HG02759 (cell line): ENCODE results near the gene ATP8A2.
A peak's percentile ranks its signal among the peaks of the same experiment; 100 is the strongest.
"Not testable (repeated sequence)": the region's sequence is repeated elsewhere in the genome, so short reads cannot be mapped to it uniquely, and the experiment has no call there.

ENCODE experiments used
- ATAC-seq: cut with Tn5 transposase; IDR thresholded peaks from one replicate; pipeline ENCODE4 v1.9.1; 2021; ENCODE audit warnings: mild to moderate bottlenecking, moderate library complexity; ENCODE audit not compliant: unreplicated experiment

Gene ATP8A2

GRCh38 chr13:25529425-25529824, 157.7 kb downstream of the ATP8A2 start:
- ATAC-seq = no peak

GRCh38 chr13:25538276-25538675, 166.5 kb downstream of the ATP8A2 start:
- no peak for ATAC-seq

DNA sequence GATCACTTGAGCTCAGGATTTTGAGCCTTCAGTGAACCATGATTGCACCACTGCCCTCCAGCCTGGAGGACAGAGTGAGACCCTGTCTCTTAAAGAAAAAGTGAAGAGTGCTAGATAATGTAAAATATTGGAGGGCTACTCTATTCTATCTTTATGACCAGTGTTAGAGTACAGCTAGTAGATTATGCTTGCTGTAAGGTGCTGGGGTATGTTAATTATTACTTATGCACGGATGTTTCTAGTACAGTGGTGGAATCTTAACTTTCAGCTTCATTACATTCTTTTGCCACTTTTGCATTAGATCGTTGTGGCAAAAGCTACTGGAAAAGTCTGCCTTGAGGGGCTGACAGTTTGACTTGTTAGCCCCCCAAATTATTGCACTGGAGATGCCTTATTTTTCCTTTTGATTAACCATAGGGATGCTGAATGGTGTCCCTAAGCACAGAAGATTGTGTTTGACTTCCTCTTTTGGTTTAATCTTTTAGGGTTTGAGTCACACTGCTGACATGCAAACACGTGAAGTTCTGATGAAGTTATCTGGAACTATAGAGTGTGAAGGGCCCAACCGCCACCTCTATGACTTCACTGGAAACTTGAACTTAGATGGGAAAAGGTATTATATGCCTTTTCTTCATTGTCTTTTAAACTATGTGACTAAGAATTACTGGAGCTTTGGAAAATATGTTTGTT, 169.8 kb downstream of the ATP8A2 start:
- no peak for ATAC-seq

GRCh38 chr13:25548991-25549390, 177.2 kb downstream of the ATP8A2 start:
- not testable (repeated sequence) for ATAC-seq

GRCh38 chr13:25561812-25562211, 190.0 kb downstream of the ATP8A2 start:
- no peak for ATAC-seq

DNA sequence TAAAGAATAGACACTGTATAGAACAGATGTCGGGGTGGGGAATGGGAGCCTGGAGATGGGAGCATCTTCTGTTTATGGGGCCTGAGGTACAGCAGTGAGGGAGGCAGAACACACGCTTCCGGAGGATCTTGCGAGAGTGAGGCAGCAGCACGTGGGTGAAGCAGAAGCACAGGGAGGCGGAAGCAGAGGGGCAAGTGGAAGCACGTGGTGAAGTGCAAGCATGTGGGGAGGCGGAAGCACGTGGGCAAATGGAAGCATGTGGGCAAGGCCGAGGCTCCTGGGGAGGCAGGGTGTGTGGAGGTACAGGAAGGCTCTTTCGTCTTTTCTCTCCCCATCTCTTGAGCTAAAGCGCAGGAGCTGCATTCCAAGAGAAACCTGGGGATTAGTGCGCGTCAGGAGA, 198.4 kb downstream of the ATP8A2 start:
- no peak for ATAC-seq

- ATAC-seq = no peak
Observed at GRCh38 chr13:25571237-25571636, 199.5 kb downstream of the ATP8A2 start.

DNA sequence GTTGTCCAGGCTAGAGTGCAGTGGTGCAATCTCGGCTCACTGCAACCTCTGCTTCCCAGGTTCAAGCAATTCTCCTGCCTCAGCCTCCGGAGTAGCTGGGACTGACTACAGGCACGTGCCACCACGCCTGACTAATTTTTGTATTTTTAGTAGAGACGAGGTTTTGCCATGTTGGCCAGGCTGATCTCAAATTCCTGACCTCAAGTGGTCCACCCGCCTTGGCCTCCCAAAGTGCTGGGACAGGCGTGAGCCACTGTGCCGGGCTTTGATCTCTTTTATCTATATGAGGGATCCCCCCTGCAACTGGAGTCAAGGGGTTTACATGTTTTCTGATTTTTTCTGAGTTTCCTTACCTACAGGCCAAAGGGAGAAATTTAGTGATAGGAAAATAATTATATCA, 200.4 kb downstream of the ATP8A2 start:
- ATAC-seq = not testable (repeated sequence)

GRCh38 chr13:25574437-25575411, 202.9 kb downstream of the ATP8A2 start:
- ATAC-seq = peak; percentile 64

DNA sequence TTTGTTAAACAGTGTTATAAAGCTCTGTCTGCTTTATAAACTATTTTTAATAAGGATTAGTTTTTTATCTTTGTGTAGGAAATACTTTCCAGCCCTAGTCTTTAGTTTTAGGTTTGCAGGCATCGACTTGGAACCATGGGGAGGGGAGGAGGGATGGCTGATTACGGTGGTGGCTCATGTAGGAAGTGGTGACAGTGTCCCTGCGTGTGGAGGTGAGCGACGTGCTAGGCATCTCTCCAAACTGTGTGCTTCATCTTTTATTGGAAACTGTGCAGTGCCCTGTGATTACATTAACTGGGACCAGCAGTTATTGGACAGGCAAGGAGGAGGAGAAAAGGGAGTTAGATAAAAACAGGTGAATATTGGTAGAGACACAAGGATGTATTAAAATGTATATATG, 203.8 kb downstream of the ATP8A2 start:
- ATAC-seq = no peak

GRCh38 chr13:25578526-25578925, 206.8 kb downstream of the ATP8A2 start:
- no peak for ATAC-seq

GRCh38 chr13:25579221-25579620, 207.4 kb downstream of the ATP8A2 start:
- no peak for ATAC-seq

GRCh38 chr13:25581351-25581750, 209.6 kb downstream of the ATP8A2 start:
- no peak for ATAC-seq

- ATAC-seq = no peak
Observed at GRCh38 chr13:25584087-25584486, 212.3 kb downstream of the ATP8A2 start.

DNA sequence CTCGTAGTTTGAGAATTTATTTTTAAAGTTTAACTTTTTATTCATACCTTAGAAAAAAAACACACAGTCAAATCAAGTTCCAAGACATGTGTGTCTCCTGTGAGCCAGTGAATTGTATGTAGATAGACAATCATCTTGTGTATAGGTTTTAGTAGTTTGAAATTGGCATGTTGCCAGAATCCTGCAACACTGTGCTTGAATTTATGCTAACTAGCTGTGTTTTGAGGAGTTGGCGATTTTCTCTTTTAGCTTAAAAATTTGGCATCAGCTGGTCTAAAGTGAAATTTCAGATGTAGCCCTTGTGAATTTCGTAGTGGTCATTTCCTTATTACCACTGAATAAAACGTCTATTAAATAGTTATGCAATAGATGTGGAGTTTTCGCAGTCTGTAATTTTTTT, 213.2 kb downstream of the ATP8A2 start:
- no peak for ATAC-seq

DNA sequence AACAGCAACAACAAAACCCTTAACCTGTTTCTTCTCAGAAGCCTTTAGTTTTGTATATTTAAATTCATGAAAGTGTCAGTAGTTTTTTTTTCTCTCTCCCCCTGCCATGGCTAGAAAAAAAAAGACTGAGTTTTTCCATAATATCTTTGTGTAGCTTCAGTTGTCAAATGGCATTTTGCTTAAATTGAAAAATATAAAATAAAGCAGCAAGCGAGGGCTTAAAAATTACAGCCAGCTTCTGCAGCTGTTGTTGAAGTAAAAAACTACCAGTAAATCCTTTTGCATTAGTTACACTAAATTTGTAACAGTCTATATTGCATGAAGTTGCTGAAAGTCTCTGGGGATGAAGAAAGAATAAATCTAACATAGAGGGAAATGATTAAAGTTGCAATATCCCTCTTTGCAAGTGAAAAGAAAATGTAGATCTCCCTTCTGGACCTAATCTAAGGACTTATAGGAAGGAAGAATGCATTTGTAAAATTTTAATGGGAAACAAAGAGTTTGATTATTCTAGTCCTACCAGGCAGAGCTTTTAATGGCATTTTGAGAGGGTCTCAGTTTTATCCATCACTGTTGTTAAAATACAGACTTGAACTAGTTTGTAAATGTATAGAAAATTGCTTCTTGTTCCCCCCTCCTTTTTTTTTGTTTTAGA, 215.7 kb downstream of the ATP8A2 start:
- ATAC-seq = no peak

DNA sequence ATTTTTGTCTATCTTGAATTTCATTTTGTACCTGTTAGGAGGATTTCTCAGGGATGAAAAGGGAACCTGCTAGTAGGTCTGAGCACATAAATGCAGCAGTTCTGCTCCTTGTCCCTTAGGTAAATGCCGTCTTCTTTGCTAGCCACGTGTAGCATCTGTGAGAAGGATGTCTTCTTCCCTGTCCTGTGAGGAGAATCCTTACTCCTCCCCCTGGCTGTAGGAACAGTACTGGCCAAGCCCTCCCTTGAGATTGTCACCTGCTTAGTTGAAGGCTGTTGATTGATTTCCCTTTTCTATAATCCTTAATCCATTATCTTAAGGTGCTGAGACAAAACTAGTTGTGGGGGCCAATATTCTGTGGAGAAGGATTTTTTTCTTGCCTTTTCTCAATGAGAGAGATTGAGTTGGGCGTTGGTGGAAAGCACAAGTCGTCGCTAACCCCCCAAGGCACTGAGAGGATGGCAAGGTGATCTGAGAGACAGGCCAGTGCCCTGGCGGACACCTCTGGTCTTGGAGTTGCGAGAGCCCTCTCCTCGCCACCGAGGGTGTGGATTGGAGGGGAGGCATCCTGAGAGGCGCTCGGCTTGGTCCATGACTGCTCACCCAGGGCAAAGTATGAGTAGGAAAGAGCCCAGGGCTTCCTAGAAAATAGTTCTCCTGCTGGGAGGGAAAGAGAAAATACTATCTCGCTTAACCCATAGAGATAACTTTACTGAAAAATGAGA, 216.7 kb downstream of the ATP8A2 start:
- ATAC-seq = no peak

- ATAC-seq = no peak
Observed at GRCh38 chr13:25598421-25598820, 226.6 kb downstream of the ATP8A2 start.

DNA sequence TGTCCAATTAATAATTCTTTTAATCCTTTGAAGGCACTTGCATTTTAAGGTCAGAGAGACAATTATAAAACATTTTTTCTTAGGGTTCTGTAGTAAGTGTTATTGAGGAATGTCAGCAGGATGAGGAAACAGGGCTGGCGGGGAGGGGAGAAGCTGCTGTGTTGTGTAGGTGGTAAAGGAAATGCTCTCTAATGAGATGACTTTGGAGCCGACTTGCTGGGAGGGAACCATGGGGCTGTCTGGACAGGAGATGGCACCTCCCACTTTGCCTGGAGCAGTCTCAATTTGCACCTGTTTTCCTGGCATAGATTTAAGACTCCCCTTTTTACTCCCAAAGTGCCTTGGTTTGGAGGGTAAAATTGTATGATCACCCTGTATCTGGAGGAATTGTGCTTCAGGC, 230.4 kb downstream of the ATP8A2 start:
- no peak for ATAC-seq

- ATAC-seq = no peak
Observed at GRCh38 chr13:25604106-25604505, 232.3 kb downstream of the ATP8A2 start.

- no peak for ATAC-seq
Observed at GRCh38 chr13:25607096-25607495, 235.3 kb downstream of the ATP8A2 start.
